Breast epithelium (tissue), 3 donors: ENCODE measurements around the gene ASGR2.

Experiments
- CTCF ChIP-seq, 3 donors: fragments of 450-650 bp; IDR thresholded peaks; one replicate each; pipeline ENCODE4 v1.5.1; 2016 to 2017; ENCODE audit warnings: antibody characterized with exemption in 3 of 3, mild to moderate bottlenecking in 3 of 3, moderate library complexity in 3 of 3
- POLR2A ChIP-seq: fragments of 450-650 bp; IDR thresholded peaks from one replicate; pipeline ENCODE4 v1.6.1; 2016; ENCODE audit warnings: antibody characterized with exemption, mild to moderate bottlenecking, moderate library complexity

DNA sequence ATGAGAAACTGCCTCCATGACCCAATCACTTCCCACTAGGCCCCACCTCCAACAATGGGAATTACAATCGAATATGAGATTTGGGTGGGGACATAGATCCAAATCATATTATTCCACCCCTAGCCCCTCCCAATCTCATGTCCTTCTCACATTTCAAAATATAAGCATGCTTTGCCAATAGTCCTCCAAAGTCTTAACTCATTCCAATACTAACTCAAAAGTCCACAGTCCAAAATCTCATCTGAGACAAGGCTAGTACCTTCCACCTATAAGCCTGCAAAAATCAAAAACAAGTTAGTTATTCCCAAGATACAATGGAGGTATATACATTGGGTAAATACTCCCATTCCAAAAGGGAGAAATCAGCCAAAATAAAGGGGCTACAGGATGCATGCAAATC, 47.4 kb downstream of the ASGR2 start:
- TF ChIP-seq POLR2A, result no peak
- TF ChIP-seq CTCF (IDR thresholded peaks at IDR 0.05), result no peak
